Measurements from ENCODE around the gene FUCA1.

The FUCA1 gene

DNA sequence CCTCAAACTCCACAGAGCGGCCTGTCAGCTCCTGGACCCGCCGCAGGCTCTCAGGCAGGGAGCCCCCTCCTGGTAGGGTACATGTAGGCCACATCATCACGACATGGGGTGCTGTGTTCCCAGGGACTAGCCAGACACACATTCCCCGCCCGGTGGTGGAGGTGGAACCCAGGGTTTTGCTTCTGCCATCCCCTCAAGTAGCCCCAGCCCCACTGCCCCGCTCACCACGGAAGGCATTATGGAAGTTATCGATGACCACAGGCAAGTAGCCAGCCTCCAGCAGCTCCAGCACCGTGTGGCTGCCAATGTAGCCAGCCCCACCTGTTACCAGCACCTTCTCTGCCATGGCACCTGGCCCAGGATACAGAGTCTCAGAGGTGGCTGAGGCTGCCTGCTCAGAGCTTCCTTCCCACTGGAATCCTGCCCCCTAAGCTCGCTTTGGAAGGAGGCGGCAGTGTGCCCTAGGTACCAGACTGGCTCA is 69.4 kb downstream of the FUCA1 start:
- TF ChIP-seq, protein P1, sequence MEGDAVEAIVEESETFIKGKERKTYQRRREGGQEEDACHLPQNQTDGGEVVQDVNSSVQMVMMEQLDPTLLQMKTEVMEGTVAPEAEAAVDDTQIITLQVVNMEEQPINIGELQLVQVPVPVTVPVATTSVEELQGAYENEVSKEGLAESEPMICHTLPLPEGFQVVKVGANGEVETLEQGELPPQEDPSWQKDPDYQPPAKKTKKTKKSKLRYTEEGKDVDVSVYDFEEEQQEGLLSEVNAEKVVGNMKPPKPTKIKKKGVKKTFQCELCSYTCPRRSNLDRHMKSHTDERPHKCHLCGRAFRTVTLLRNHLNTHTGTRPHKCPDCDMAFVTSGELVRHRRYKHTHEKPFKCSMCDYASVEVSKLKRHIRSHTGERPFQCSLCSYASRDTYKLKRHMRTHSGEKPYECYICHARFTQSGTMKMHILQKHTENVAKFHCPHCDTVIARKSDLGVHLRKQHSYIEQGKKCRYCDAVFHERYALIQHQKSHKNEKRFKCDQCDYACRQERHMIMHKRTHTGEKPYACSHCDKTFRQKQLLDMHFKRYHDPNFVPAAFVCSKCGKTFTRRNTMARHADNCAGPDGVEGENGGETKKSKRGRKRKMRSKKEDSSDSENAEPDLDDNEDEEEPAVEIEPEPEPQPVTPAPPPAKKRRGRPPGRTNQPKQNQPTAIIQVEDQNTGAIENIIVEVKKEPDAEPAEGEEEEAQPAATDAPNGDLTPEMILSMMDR (conservative IDR thresholded peaks at IDR 0.05; ENCODE audit: low read depth, low read length), result no peak
- Histone ChIP-seq H3K4me3 (IDR thresholded peaks at IDR 0.05; ENCODE audit: insufficient read depth, low read depth, low read length) (no peak overlapping the region), H2AFZ (ENCODE audit: low read depth) (no peak overlapping the region), H3K4me2 (no peak overlapping the region), H3K79me2 (ENCODE audit: insufficient read depth, low read depth) (no peaks in the 10 kb centered on the region), H3K9ac (no peak overlapping the region), H3K36me3 (ENCODE audit: insufficient read depth) (no peaks in the 10 kb centered on the region), H3K4me1 (ENCODE audit: low read depth, poor library complexity, severe bottlenecking) (peaks cover 7% of the 10 kb centered on the region), H3K27ac (no peak overlapping the region), H4K20me1 (ENCODE audit: insufficient read depth) (no peaks in the 10 kb centered on the region), H3K27me3 (ENCODE audit: insufficient read depth, low read depth) (no peaks in the 10 kb centered on the region)

GRCh38 chr1:23797478-23798448 is 70.3 kb downstream of the FUCA1 start:
- Histone ChIP-seq H3K4me2 (no peak overlapping the region), H3K27me3 (ENCODE audit: insufficient read depth, low read depth) (no peaks in the 10 kb centered on the region), H3K79me2 (ENCODE audit: insufficient read depth, low read depth) (peaks cover 5% of the 10 kb centered on the region; the same call in 1 of the 2 replicates), H3K36me3 (ENCODE audit: insufficient read depth) (no peaks in the 10 kb centered on the region), H4K20me1 (ENCODE audit: insufficient read depth) (no peaks in the 10 kb centered on the region), H3K4me3 (IDR thresholded peaks at IDR 0.05; ENCODE audit: insufficient read depth, low read depth, low read length) (no peak overlapping the region), H3K9ac (no peak overlapping the region), H2AFZ (ENCODE audit: low read depth) (no peak overlapping the region), H3K4me1 (ENCODE audit: low read depth, poor library complexity, severe bottlenecking) (peaks cover 11% of the 10 kb centered on the region), H3K27ac (no peak overlapping the region)
- TF ChIP-seq, protein P1 (conservative IDR thresholded peaks at IDR 0.05; ENCODE audit: low read depth, low read length), result no peak

GRCh38 chr1:23796466-23797271 is 71.4 kb downstream of the FUCA1 start:
- Histone ChIP-seq H3K4me2 (no peak overlapping the region), H3K36me3 (ENCODE audit: insufficient read depth) (no peaks in the 10 kb centered on the region), H3K27me3 (ENCODE audit: insufficient read depth, low read depth) (no peaks in the 10 kb centered on the region), H3K4me3 (IDR thresholded peaks at IDR 0.05; ENCODE audit: insufficient read depth, low read depth, low read length) (no peak overlapping the region), H2AFZ (ENCODE audit: low read depth) (no peak overlapping the region), H4K20me1 (ENCODE audit: insufficient read depth) (no peaks in the 10 kb centered on the region), H3K4me1 (ENCODE audit: low read depth, poor library complexity, severe bottlenecking) (peaks cover 14% of the 10 kb centered on the region), H3K9ac (no peak overlapping the region), H3K79me2 (ENCODE audit: insufficient read depth, low read depth) (peaks cover 13% of the 10 kb centered on the region; the same call in 1 of the 2 replicates), H3K27ac (no peak overlapping the region)
- TF ChIP-seq, protein P1 (conservative IDR thresholded peaks at IDR 0.05; ENCODE audit: low read depth, low read length), result no peak

- Histone ChIP-seq H2AFZ (ENCODE audit: low read depth) (no peak overlapping the region), H3K27ac (no peak overlapping the region), H3K4me2 (no peak overlapping the region), H4K20me1 (ENCODE audit: insufficient read depth) (no peaks in the 10 kb centered on the region), H3K4me1 (ENCODE audit: low read depth, poor library complexity, severe bottlenecking) (peaks cover 14% of the 10 kb centered on the region), H3K27me3 (ENCODE audit: insufficient read depth, low read depth) (no peaks in the 10 kb centered on the region), H3K79me2 (ENCODE audit: insufficient read depth, low read depth) (peaks cover 20% of the 10 kb centered on the region; the same call in 1 of the 2 replicates), H3K9ac (no peak overlapping the region), H3K4me3 (IDR thresholded peaks at IDR 0.05; ENCODE audit: insufficient read depth, low read depth, low read length) (no peak overlapping the region), H3K36me3 (ENCODE audit: insufficient read depth) (no peaks in the 10 kb centered on the region)
- TF ChIP-seq, protein P1 (conservative IDR thresholded peaks at IDR 0.05; ENCODE audit: low read depth, low read length), result no peak
Measured at GRCh38 chr1:23795676-23796465, 72.2 kb downstream of the FUCA1 start.

All from KMS-11 (cell line).